Effector CD8-positive, alpha-beta T cell (primary cell): ENCODE data around the gene GPR161.

Experiments used
- DNase-seq: peaks from one replicate; lab custom pipeline; 2025; lab: John Stamatoyannopoulos, UW

Gene GPR161

GRCh38 chr1:168105846-168106245 is 30.9 kb downstream of the GPR161 start:
- DNase-seq, result no peak

- no peak for DNase-seq
These were observed 32.2 kb downstream of the GPR161 start for GRCh38 chr1:168104535-168104934.

- DNase-seq, result no peak
These were observed 34.2 kb downstream of the GPR161 start for GRCh38 chr1:168102487-168102886.

GRCh38 chr1:168101336-168101735 is 35.4 kb downstream of the GPR161 start:
- DNase-seq, result no peak

- no peak for DNase-seq
These were observed 36.3 kb downstream of the GPR161 start for GRCh38 chr1:168100315-168101002.

GRCh38 chr1:168099337-168099801 is 37.4 kb downstream of the GPR161 start:
- no peak for DNase-seq

- DNase-seq, result no peak
These were observed 38.0 kb downstream of the GPR161 start for GRCh38 chr1:168098534-168099320.

- DNase-seq, result no peak
These were observed 38.7 kb downstream of the GPR161 start for GRCh38 chr1:168097921-168098528.

- no peak for DNase-seq
These were observed 40.2 kb downstream of the GPR161 start for GRCh38 chr1:168096296-168097165.

- DNase-seq, result no peak
These were observed 41.3 kb downstream of the GPR161 start for GRCh38 chr1:168095476-168095875.

- DNase-seq, result no peak
These were observed 43.1 kb downstream of the GPR161 start for GRCh38 chr1:168093616-168094015.

GRCh38 chr1:168092566-168093355 is 44.0 kb downstream of the GPR161 start:
- DNase-seq, result no peak

GRCh38 chr1:168091720-168092550 is 44.8 kb downstream of the GPR161 start:
- no peak for DNase-seq

- no peak for DNase-seq
These were observed 45.7 kb downstream of the GPR161 start for GRCh38 chr1:168091063-168091462.

GRCh38 chr1:168090395-168090794 is 46.3 kb downstream of the GPR161 start:
- no peak for DNase-seq

- no peak for DNase-seq
These were observed 46.8 kb downstream of the GPR161 start for GRCh38 chr1:168089979-168090337.

- no peak for DNase-seq
These were observed 47.3 kb downstream of the GPR161 start for GRCh38 chr1:168089326-168089978.

- DNase-seq, result no peak
These were observed 48.0 kb downstream of the GPR161 start for GRCh38 chr1:168088511-168089325.

- DNase-seq, result no peak
These were observed 49.0 kb downstream of the GPR161 start for GRCh38 chr1:168087696-168088095.
